H9 (cell line): ENCODE data around the gene CEACAM16. TPM values are rescaled to one million over a fixed set of nuclear protein-coding genes. Genes with fewer than 3 reads are reported as not detected.

Experiments used
- DNase-seq: peaks from one replicate; pipeline ENCODE4 v3.0.0-alpha.2; 2017
- H2AFZ ChIP-seq: one replicate; pipeline ENCODE4 v1.6.1; 2013; ENCODE audit warnings: mild to moderate bottlenecking, low read length, control low read depth, moderate library complexity
- H2AK5ac ChIP-seq: 2 replicates; pipeline ENCODE4 v1.6.1; 2013; ENCODE audit warnings: low read length, control low read depth, mixed read lengths; ENCODE audit not compliant: insufficient read length
- H2BK120ac ChIP-seq: one replicate; pipeline ENCODE4 v1.6.1; 2013; ENCODE audit warnings: low read depth, mild to moderate bottlenecking, low read length, control low read depth, inconsistent platforms; ENCODE audit not compliant: poor library complexity, severe bottlenecking
- H2BK12ac ChIP-seq: 2 replicates; pipeline ENCODE4 v1.6.1; 2013; ENCODE audit warnings: low read length, control low read depth, mixed read lengths, low read depth; ENCODE audit not compliant: insufficient read length
- H2BK15ac ChIP-seq: 2 replicates; pipeline ENCODE4 v1.6.1; 2013; ENCODE audit warnings: low read depth, low read length, control low read depth
- H2BK20ac ChIP-seq: one replicate; pipeline ENCODE4 v1.6.1; 2013; ENCODE audit warnings: low read depth, mild to moderate bottlenecking, low read length, control low read depth, inconsistent platforms; ENCODE audit not compliant: poor library complexity, severe bottlenecking
- H2BK5ac ChIP-seq: 2 replicates; pipeline ENCODE4 v1.6.1; 2013; ENCODE audit warnings: low read length, control low read depth, mixed read lengths; ENCODE audit not compliant: insufficient read length
- H3K14ac ChIP-seq: 2 replicates; pipeline ENCODE4 v1.6.1; 2013; ENCODE audit warnings: low read length, control low read depth; ENCODE audit not compliant: insufficient read depth
- H3K18ac ChIP-seq: 2 replicates; pipeline ENCODE4 v1.6.1; 2013; ENCODE audit warnings: low read depth, mild to moderate bottlenecking, mixed read lengths, low read length, control low read depth; ENCODE audit not compliant: insufficient read length
- H3K23ac ChIP-seq: 2 replicates; pipeline ENCODE4 v1.6.1; 2013; ENCODE audit warnings: low read length, control low read depth, mixed read lengths, low read depth; ENCODE audit not compliant: insufficient read length
- H3K23me2 ChIP-seq: 2 replicates; pipeline ENCODE4 v1.6.1; 2013; ENCODE audit warnings: low read depth, mild to moderate bottlenecking, mixed read lengths, low read length, control low read depth; ENCODE audit not compliant: insufficient read length, poor library complexity, severe bottlenecking
- H3K27ac ChIP-seq: 2 replicates; pipeline ENCODE4 v1.5.1; 2013; ENCODE audit warnings: low read length, control low read depth, mixed read lengths, low read depth; ENCODE audit not compliant: insufficient read length
- H3K27me3 ChIP-seq: 2 replicates; pipeline ENCODE4 v1.6.1; 2013; ENCODE audit warnings: low read length, control low read depth, inconsistent platforms; ENCODE audit not compliant: insufficient read depth
- H3K4ac ChIP-seq: 2 replicates; pipeline ENCODE4 v1.6.1; 2013; ENCODE audit warnings: low read depth, mild to moderate bottlenecking, control low read depth, inconsistent platforms, low read length, moderate library complexity
- H3K4me1 ChIP-seq: 2 replicates; pipeline ENCODE4 v1.6.1; 2013; ENCODE audit warnings: low read length, control low read depth, inconsistent platforms; ENCODE audit not compliant: insufficient read depth
- H3K4me2 ChIP-seq: 2 replicates; pipeline ENCODE4 v1.6.1; 2013; ENCODE audit warnings: low read length, control low read depth, mixed read lengths; ENCODE audit not compliant: insufficient read length, insufficient read depth
- H3K56ac ChIP-seq: 2 replicates; pipeline ENCODE4 v1.6.1; 2013; ENCODE audit warnings: low read depth, mild to moderate bottlenecking, mixed read lengths, low read length, control low read depth; ENCODE audit not compliant: insufficient read length
- H3K79me1 ChIP-seq: 2 replicates; pipeline ENCODE4 v1.6.1; 2013; ENCODE audit warnings: low read depth, mild to moderate bottlenecking, moderate library complexity, low read length, control low read depth, inconsistent platforms; ENCODE audit not compliant: insufficient read depth, poor library complexity, severe bottlenecking
- H3K79me2 ChIP-seq: 2 replicates; pipeline ENCODE4 v1.6.1; 2013; ENCODE audit warnings: low read length, control low read depth, inconsistent platforms; ENCODE audit not compliant: insufficient read depth
- H3K9ac ChIP-seq: 2 replicates; pipeline ENCODE4 v1.6.1; 2013; ENCODE audit warnings: low read length, control low read depth, mixed read lengths; ENCODE audit not compliant: insufficient read length; ENCODE audit errors: extremely low read depth
- H3K9me3 ChIP-seq: one replicate; pipeline ENCODE4 v1.6.1; 2013; ENCODE audit warnings: low read depth, low read length, inconsistent platforms; ENCODE audit not compliant: control insufficient read depth
- H3T11ph ChIP-seq: one replicate; pipeline ENCODE4 v1.6.1; 2013; ENCODE audit warnings: mild to moderate bottlenecking, low read length, control low read depth, inconsistent platforms
- H4K20me1 ChIP-seq: one replicate; pipeline ENCODE4 v1.6.1; 2013; ENCODE audit not compliant: control insufficient read depth, insufficient read length, insufficient read depth
- H4K5ac ChIP-seq: 2 replicates; pipeline ENCODE4 v1.6.1; 2013; ENCODE audit warnings: low read depth, mild to moderate bottlenecking, mixed read lengths, low read length, control low read depth; ENCODE audit not compliant: insufficient read length
- H4K8ac ChIP-seq: replicated peaks from 2 replicates; pipeline ENCODE4 v1.6.1; 2013; ENCODE audit warnings: low read length, control low read depth, mixed read lengths, low read depth; ENCODE audit not compliant: insufficient read length
- H4K91ac ChIP-seq: 2 replicates; pipeline ENCODE4 v1.6.1; 2013; ENCODE audit warnings: low read depth, mild to moderate bottlenecking, moderate library complexity, mixed read lengths, low read length, control low read depth; ENCODE audit not compliant: insufficient read length
- H3K27ac Mint-ChIP-seq, 3 experiments: 2 replicates in 2 of 3; 3 replicates in 1 of 3; pipeline ENCODE4 v1.8.0; 2020 to 2021; ENCODE audit warnings: mixed read lengths in 3 of 3, mild to moderate bottlenecking in 1 of 3, moderate library complexity in 1 of 3
- H3K27me3 Mint-ChIP-seq: 2 replicates; pipeline ENCODE4 v1.8.0; 2021; ENCODE audit warnings: low read depth, mild to moderate bottlenecking, moderate library complexity, mixed read lengths
- H3K36me3 Mint-ChIP-seq, 3 experiments: 2 replicates in 2 of 3; 3 replicates in 1 of 3; pipeline ENCODE4 v1.8.0; 2020 to 2021; ENCODE audit warnings: low read depth in 3 of 3, mixed read lengths in 3 of 3; ENCODE audit not compliant: insufficient read depth in 1 of 3
- H3K4me1 Mint-ChIP-seq, 2 experiments: 2 replicates each; pipeline ENCODE4 v1.8.0; 2020; ENCODE audit warnings: mixed read lengths in 2 of 2
- H3K4me3 Mint-ChIP-seq, 2 experiments: 2 replicates in 1 of 2; 3 replicates in 1 of 2; pipeline ENCODE4 v1.8.0; 2020 to 2021; ENCODE audit warnings: mild to moderate bottlenecking in 2 of 2, mixed read lengths in 2 of 2, moderate library complexity in 1 of 2
- H3K9me3 Mint-ChIP-seq, 2 experiments: 2 replicates in 1 of 2; 3 replicates in 1 of 2; pipeline ENCODE4 v1.8.0; 2020; ENCODE audit warnings: mild to moderate bottlenecking in 2 of 2, mixed read lengths in 2 of 2, moderate library complexity in 1 of 2
- WGBS: extraction: QIAGEN DNeasy Blood & Tissue Kit; methylation state at CpG from one replicate; pipeline ENCODE4 v1.1.7; 2013; ENCODE audit warnings: missing lambda C conversion rate, low lambda C conversion rate, mixed read lengths; ENCODE audit not compliant: insufficient read length; ENCODE audit errors: extremely low coverage; 5-methylcytosine and 5-hydroxymethylcytosine counted together
- total RNA-seq: library from RNA; stranded (reverse); gene quantifications from 2 replicates; pipeline ENCODE4 v1.2.1, GENCODE V29; 2021
- TF ChIP-seq, protein P1 (sequence below): fragments of 200-600 bp; sonication (generic); conservative IDR thresholded peaks from 3 replicates; pipeline ENCODE4 v1.8.0; 2021; ENCODE audit warnings: antibody characterized with exemption, mild to moderate bottlenecking

The CEACAM16 gene
- total RNA-seq, 1 experiment from 2014 or later: not detected

GRCh38 chr19:44653977-44654774 is 44.8 kb upstream of the CEACAM16 start:
- peaks cover 42 to 84% (median 63%) of the 10 kb centered on the region in 3 experiments for H3K36me3 Mint-ChIP-seq
- DNase-seq: peak; percentile 78
- H3K9me3 Mint-ChIP-seq: peaks cover 2 to 4% of the 10 kb centered on the region in 2 experiments; a peak in 2 of 5 replicates
- H3K18ac ChIP-seq: no peak overlapping the region
- H3K27me3 ChIP-seq: no peaks in the 10 kb centered on the region
- H3K23ac ChIP-seq: no peak overlapping the region
- H2AFZ ChIP-seq: no peak overlapping the region
- no peaks in the 10 kb centered on the region for H3K79me1 ChIP-seq
- no peak overlapping the region for H3T11ph ChIP-seq
- H3K4ac ChIP-seq: no peak overlapping the region
- H3K4me1 ChIP-seq: no peaks in the 10 kb centered on the region
- H4K20me1 ChIP-seq: no peaks in the 10 kb centered on the region
- no peak overlapping the region for H3K4me2 ChIP-seq
- H3K27ac Mint-ChIP-seq: no peak overlapping the region
- peaks cover 2 to 5% of the 10 kb centered on the region in 2 experiments; a peak in 2 of 4 replicates for H3K4me1 Mint-ChIP-seq
- no peak overlapping the region for H3K4me3 Mint-ChIP-seq
- H3K56ac ChIP-seq: no peak overlapping the region
- H3K79me2 ChIP-seq: no peaks in the 10 kb centered on the region
- H3K14ac ChIP-seq: no peak overlapping the region
- H3K9me3 ChIP-seq: no peaks in the 10 kb centered on the region
- H3K27ac ChIP-seq: no peak overlapping the region
- no peak overlapping the region for H2BK20ac ChIP-seq
- TF ChIP-seq, protein P1, sequence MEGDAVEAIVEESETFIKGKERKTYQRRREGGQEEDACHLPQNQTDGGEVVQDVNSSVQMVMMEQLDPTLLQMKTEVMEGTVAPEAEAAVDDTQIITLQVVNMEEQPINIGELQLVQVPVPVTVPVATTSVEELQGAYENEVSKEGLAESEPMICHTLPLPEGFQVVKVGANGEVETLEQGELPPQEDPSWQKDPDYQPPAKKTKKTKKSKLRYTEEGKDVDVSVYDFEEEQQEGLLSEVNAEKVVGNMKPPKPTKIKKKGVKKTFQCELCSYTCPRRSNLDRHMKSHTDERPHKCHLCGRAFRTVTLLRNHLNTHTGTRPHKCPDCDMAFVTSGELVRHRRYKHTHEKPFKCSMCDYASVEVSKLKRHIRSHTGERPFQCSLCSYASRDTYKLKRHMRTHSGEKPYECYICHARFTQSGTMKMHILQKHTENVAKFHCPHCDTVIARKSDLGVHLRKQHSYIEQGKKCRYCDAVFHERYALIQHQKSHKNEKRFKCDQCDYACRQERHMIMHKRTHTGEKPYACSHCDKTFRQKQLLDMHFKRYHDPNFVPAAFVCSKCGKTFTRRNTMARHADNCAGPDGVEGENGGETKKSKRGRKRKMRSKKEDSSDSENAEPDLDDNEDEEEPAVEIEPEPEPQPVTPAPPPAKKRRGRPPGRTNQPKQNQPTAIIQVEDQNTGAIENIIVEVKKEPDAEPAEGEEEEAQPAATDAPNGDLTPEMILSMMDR: peak; percentile 71
- WGBS: no CpG with 5 or more reads among the region's 16 CpGs
- H4K91ac ChIP-seq: no peak overlapping the region
- no peak overlapping the region for H2AK5ac ChIP-seq
- H3K27me3 Mint-ChIP-seq: no peaks in the 10 kb centered on the region
- no peak overlapping the region for H2BK5ac ChIP-seq
- no peak overlapping the region for H4K8ac ChIP-seq
- H2BK120ac ChIP-seq: no peak overlapping the region
- H2BK12ac ChIP-seq: no peak overlapping the region
- H2BK15ac ChIP-seq: no peak overlapping the region
- H4K5ac ChIP-seq: no peak overlapping the region
- H3K9ac ChIP-seq: no peak overlapping the region
- no peaks in the 10 kb centered on the region for H3K23me2 ChIP-seq
